Nephron progenitor cell (in vitro differentiated cells): ENCODE data around the gene CEP19.

Source experiments
- DNase-seq: peaks from one replicate; pipeline ENCODE4 v3.0.0; 2021
- H3K27ac Mint-ChIP-seq: 2 replicates; pipeline ENCODE4 v1.8.0; 2021; ENCODE audit warnings: mild to moderate bottlenecking, moderate library complexity, mixed read lengths
- H3K27me3 Mint-ChIP-seq: 2 replicates; pipeline ENCODE4 v1.8.0; 2021; ENCODE audit warnings: mild to moderate bottlenecking, low read depth, mixed read lengths; ENCODE audit not compliant: poor library complexity
- H3K36me3 Mint-ChIP-seq: 2 replicates; pipeline ENCODE4 v1.8.0; 2021; ENCODE audit warnings: low read depth, mixed read lengths
- H3K4me1 Mint-ChIP-seq: 2 replicates; pipeline ENCODE4 v1.8.0; 2021; ENCODE audit warnings: mixed read lengths
- H3K4me3 Mint-ChIP-seq: 2 replicates; pipeline ENCODE4 v1.8.0; 2021; ENCODE audit warnings: mild to moderate bottlenecking, moderate library complexity, mixed read lengths
- H3K9me3 Mint-ChIP-seq: 2 replicates; pipeline ENCODE4 v1.8.0; 2021; ENCODE audit warnings: mild to moderate bottlenecking, moderate library complexity, mixed read lengths
- TF ChIP-seq, protein P1 (sequence below): fragments of 200-600 bp; sonication (generic); IDR thresholded peaks from 2 replicates; pipeline ENCODE4 v1.5.0; 2021; ENCODE audit warnings: antibody characterized with exemption

CEP19 gene

GRCh38 chr3:196697270-196697669 is 14.8 kb downstream of the CEP19 start:
- no peaks in the 10 kb centered on the region for H3K4me1 Mint-ChIP-seq
- no peak overlapping the region for H3K4me3 Mint-ChIP-seq
- no peaks in the 10 kb centered on the region for H3K36me3 Mint-ChIP-seq
- no peaks in the 10 kb centered on the region for H3K9me3 Mint-ChIP-seq
- TF ChIP-seq, protein P1, sequence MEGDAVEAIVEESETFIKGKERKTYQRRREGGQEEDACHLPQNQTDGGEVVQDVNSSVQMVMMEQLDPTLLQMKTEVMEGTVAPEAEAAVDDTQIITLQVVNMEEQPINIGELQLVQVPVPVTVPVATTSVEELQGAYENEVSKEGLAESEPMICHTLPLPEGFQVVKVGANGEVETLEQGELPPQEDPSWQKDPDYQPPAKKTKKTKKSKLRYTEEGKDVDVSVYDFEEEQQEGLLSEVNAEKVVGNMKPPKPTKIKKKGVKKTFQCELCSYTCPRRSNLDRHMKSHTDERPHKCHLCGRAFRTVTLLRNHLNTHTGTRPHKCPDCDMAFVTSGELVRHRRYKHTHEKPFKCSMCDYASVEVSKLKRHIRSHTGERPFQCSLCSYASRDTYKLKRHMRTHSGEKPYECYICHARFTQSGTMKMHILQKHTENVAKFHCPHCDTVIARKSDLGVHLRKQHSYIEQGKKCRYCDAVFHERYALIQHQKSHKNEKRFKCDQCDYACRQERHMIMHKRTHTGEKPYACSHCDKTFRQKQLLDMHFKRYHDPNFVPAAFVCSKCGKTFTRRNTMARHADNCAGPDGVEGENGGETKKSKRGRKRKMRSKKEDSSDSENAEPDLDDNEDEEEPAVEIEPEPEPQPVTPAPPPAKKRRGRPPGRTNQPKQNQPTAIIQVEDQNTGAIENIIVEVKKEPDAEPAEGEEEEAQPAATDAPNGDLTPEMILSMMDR: no peak
- no peak overlapping the region for H3K27ac Mint-ChIP-seq
- DNase-seq: no peak
- H3K27me3 Mint-ChIP-seq: peaks cover 6% of the 10 kb centered on the region

DNA sequence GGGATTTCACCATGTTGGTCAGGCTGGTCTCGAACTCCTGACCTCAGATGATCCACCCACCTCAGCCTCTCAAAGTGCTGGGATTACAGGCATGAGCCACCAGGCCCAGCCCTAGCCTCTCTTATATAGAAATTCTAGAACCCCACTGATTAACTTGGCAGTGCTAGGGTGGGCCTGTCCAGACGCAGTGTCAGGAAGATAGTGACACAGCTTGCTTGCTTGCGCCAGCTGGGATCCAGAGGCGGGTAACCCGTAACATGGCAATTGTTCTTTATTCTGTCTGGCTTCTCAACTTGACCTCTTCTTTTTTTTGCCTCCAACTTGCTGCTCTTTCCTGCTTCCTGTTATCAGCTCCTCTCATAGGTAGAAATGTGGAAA is 16.2 kb downstream of the CEP19 start:
- H3K4me1 Mint-ChIP-seq: no peaks in the 10 kb centered on the region

DNA sequence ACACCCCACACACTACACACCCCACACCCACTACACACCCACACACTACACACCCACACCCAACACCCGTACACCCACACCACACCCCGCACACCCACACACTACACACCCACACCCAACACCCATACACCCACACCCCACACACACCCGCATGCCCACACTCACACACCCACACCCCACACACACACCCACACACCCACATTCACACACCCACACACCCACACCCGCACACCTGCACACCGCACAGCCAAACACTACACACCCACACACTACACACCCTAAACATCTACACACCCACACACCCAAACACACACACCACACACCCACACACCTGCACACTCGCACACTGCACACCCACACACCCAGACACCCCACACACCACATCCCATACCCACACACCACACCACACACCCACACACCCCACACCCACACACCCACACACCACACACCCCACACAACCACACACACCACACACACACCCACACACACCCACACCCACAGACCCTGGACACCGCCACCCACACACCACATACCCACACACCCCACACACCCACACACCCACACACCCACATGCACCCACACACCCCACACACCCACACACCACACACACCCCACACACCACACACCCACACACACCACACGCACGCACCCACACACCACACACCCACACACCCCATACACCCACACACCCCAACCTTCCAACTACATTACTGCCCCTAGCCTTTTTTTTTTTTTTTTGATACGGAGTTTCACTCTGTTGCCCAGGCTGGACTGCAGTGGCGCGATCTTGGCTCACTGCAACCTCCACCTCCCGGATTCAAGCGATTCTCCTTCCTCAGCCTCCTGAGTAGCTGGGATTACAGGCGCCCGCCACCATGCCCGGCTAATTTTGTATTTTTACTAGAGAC is 16.9 kb downstream of the CEP19 start:
- no peak for DNase-seq
- TF ChIP-seq, protein P1: no peak
- Mint-ChIP-seq H3K9me3 (no peaks in the 10 kb centered on the region), H3K4me3 (no peak overlapping the region), H3K27ac (no peak overlapping the region), H3K27me3 (peaks cover 19% of the 10 kb centered on the region), H3K4me1 (no peaks in the 10 kb centered on the region), H3K36me3 (no peaks in the 10 kb centered on the region)

More for the DNA sequence above, 16.2 kb downstream of the CEP19 start:
- Mint-ChIP-seq H3K36me3 (no peaks in the 10 kb centered on the region), H3K9me3 (no peaks in the 10 kb centered on the region), H3K27ac (no peak overlapping the region), H3K27me3 (peaks cover 13% of the 10 kb centered on the region), H3K4me3 (no peak overlapping the region)
- no peak for DNase-seq
- TF ChIP-seq, protein P1: no peak

DNA sequence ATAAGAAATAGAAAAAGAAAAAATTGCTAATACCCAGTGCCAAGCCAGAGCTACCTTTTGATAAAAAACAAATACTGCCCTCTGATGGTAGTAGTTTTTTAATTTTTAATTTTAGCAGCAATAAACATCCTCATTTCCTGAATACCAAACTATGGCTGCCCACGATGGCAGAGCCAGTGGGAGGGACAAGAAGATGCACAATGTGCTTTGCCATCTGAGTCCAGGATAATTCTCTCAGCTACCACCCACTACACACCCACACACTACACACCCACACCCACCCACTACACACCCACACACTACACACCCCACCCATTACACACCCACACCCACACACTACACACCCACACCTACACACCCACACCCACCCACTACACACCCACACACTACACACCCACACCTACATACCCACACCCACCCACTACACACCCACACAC is 17.8 kb downstream of the CEP19 start:
- Mint-ChIP-seq H3K4me3 (no peak overlapping the region), H3K4me1 (no peaks in the 10 kb centered on the region), H3K27me3 (peaks cover 19% of the 10 kb centered on the region), H3K36me3 (no peaks in the 10 kb centered on the region), H3K9me3 (no peaks in the 10 kb centered on the region), H3K27ac (no peak overlapping the region)
- DNase-seq: no peak
- TF ChIP-seq, protein P1: no peak

GRCh38 chr3:196691386-196691785 is 20.7 kb downstream of the CEP19 start:
- Mint-ChIP-seq H3K4me1 (peaks cover 19% of the 10 kb centered on the region), H3K27me3 (peaks cover 19% of the 10 kb centered on the region), H3K36me3 (no peaks in the 10 kb centered on the region), H3K9me3 (no peaks in the 10 kb centered on the region), H3K27ac (no peak overlapping the region), H3K4me3 (no peak overlapping the region)
- TF ChIP-seq, protein P1: no peak
- no peak for DNase-seq
